HEK293 (cell line): Measurements from ENCODE around the gene TBCE.

Source experiments
- CTCF ChIA-PET: fragments of 350-600 bp; formaldehyde crosslinking; extraction: SDS; loops from one replicate; lab custom pipeline; 2021; ENCODE audit warnings: antibody characterized with exemption; lab: Yijun Ruan, JAX
- POLR2A ChIA-PET: fragments of 300-600 bp; formaldehyde crosslinking; extraction: SDS; loops from one replicate; lab custom pipeline; 2020; ENCODE audit warnings: antibody characterized with exemption, inconsistent platforms; lab: Yijun Ruan, JAX
- H3K27ac ChIP-seq: fragments of 200-500 bp; sonication (Bioruptor generic); 2 replicates; pipeline ENCODE4 v1.5.1; 2014; ENCODE audit warnings: low read depth, low read length, control low read depth, inconsistent platforms; ENCODE audit errors: extremely low read depth
- H3K36me3 ChIP-seq, 2 experiments: fragments of 200-500 bp in 1 of 2; sonication (Bioruptor generic) in 1 of 2; 1 replicate in 1 of 2; 2 replicates in 1 of 2; pipeline ENCODE4 v1.5.1; 2014 to 2017; ENCODE audit warnings: inconsistent platforms in 2 of 2, low read length in 2 of 2; ENCODE audit not compliant: control insufficient read depth in 2 of 2, insufficient read depth in 1 of 2
- H3K4me1 ChIP-seq: fragments of 200-500 bp; sonication (Bioruptor generic); 2 replicates; pipeline ENCODE4 v1.5.1; 2014; ENCODE audit warnings: mild to moderate bottlenecking, low read length, inconsistent platforms; ENCODE audit not compliant: control insufficient read depth, insufficient read depth
- H3K4me3 ChIP-seq: 2 replicates; pipeline ENCODE4 v1.5.1; 2011; ENCODE audit warnings: low read depth, mild to moderate bottlenecking, control low read depth, low read length, moderate library complexity
- H3K9me3 ChIP-seq: fragments of 200-500 bp; sonication (Bioruptor generic); 2 replicates; pipeline ENCODE4 v1.5.1; 2014; ENCODE audit warnings: low read depth, low read length, inconsistent platforms; ENCODE audit not compliant: control insufficient read depth, insufficient read depth
- AEBP2 ChIP-seq: fragments of 450-650 bp; formaldehyde crosslinking; IDR thresholded peaks from 2 replicates; pipeline ENCODE4 v1.5.1; 2016; ENCODE audit warnings: missing biosample characterization, missing genetic modification characterization, borderline replicate concordance
- BCL11A ChIP-seq: fragments of 450-650 bp; formaldehyde crosslinking; IDR thresholded peaks from 2 replicates; pipeline ENCODE4 v1.5.1; 2016; ENCODE audit warnings: low read depth, missing biosample characterization, missing genetic modification characterization
- BCL11B ChIP-seq: fragments of 450-650 bp; formaldehyde crosslinking; IDR thresholded peaks from 2 replicates; pipeline ENCODE4 v1.5.1; 2016; ENCODE audit warnings: low read depth, missing biosample characterization, missing genetic modification characterization
- HOXA7 ChIP-seq: sonication (generic); formaldehyde crosslinking; IDR thresholded peaks from 2 replicates; pipeline ENCODE4 v1.8.1; 2022; ENCODE audit warnings: missing genetic modification reagents, borderline replicate concordance
- KLF8 ChIP-seq: fragments of 450-650 bp; formaldehyde crosslinking; IDR thresholded peaks from 2 replicates; pipeline ENCODE4 v1.5.1; 2016; ENCODE audit warnings: missing biosample characterization, missing genetic modification characterization
- MEIS1 ChIP-seq: sonication (generic); formaldehyde crosslinking; IDR thresholded peaks from 2 replicates; pipeline ENCODE4 v1.8.1; 2022; ENCODE audit warnings: missing genetic modification reagents, mild to moderate bottlenecking, borderline replicate concordance
- ZNF10 ChIP-seq: fragments of 450-650 bp; formaldehyde crosslinking; IDR thresholded peaks from 2 replicates; pipeline ENCODE4 v1.5.1; 2017; ENCODE audit warnings: missing biosample characterization, missing genetic modification characterization
- ZNF138 ChIP-seq: fragments of 450-650 bp; formaldehyde crosslinking; IDR thresholded peaks from 2 replicates; pipeline ENCODE4 v1.5.1; 2016; ENCODE audit warnings: missing biosample characterization, missing genetic modification characterization, borderline replicate concordance
- ZNF214 ChIP-seq: fragments of 450-650 bp; formaldehyde crosslinking; IDR thresholded peaks from 2 replicates; pipeline ENCODE4 v1.5.1; 2017; ENCODE audit warnings: missing biosample characterization, mild to moderate bottlenecking, missing genetic modification characterization, borderline replicate concordance
- ZNF239 ChIP-seq: fragments of 450-650 bp; formaldehyde crosslinking; IDR thresholded peaks from 2 replicates; pipeline ENCODE4 v1.5.1; 2016; ENCODE audit warnings: missing biosample characterization, missing genetic modification characterization
- ZNF266 ChIP-seq: fragments of 450-650 bp; formaldehyde crosslinking; IDR thresholded peaks from 2 replicates; pipeline ENCODE4 v1.5.1; 2016; ENCODE audit warnings: missing biosample characterization, missing genetic modification characterization, low read depth
- ZNF398 ChIP-seq: fragments of 450-650 bp; formaldehyde crosslinking; IDR thresholded peaks from 2 replicates; pipeline ENCODE4 v1.5.1; 2017; ENCODE audit warnings: missing biosample characterization, missing genetic modification characterization
- ZNF426 ChIP-seq: fragments of 450-650 bp; formaldehyde crosslinking; IDR thresholded peaks from 2 replicates; pipeline ENCODE4 v1.5.1; 2017; ENCODE audit warnings: missing biosample characterization, missing genetic modification characterization, mild to moderate bottlenecking, inconsistent platforms, moderate library complexity
- ZNF449 ChIP-seq: fragments of 450-650 bp; formaldehyde crosslinking; IDR thresholded peaks from 2 replicates; pipeline ENCODE4 v1.5.1; 2017; ENCODE audit warnings: missing biosample characterization, mild to moderate bottlenecking, missing genetic modification characterization, moderate library complexity
- ZNF548 ChIP-seq: fragments of 450-650 bp; formaldehyde crosslinking; IDR thresholded peaks from 2 replicates; pipeline ENCODE4 v1.5.1; 2016; ENCODE audit warnings: missing biosample characterization, missing genetic modification characterization
- ZNF571 ChIP-seq: fragments of 450-650 bp; formaldehyde crosslinking; IDR thresholded peaks from 2 replicates; pipeline ENCODE4 v1.5.0; 2017; ENCODE audit warnings: missing biosample characterization, missing genetic modification characterization
- ZNF654 ChIP-seq: fragments of 450-650 bp; formaldehyde crosslinking; IDR thresholded peaks from 2 replicates; pipeline ENCODE4 v1.5.1; 2016; ENCODE audit warnings: low read depth, missing biosample characterization, missing genetic modification characterization
- TF ChIP-seq, protein P1 (sequence below): fragments of 450-650 bp; formaldehyde crosslinking; IDR thresholded peaks from 2 replicates; pipeline ENCODE4 v1.5.1; 2016; ENCODE audit warnings: missing biosample characterization, missing genetic modification characterization

TBCE gene

GRCh38 chr1:235411489-235412486 lies 44.6 kb downstream of the TBCE start (continued):
- TF ChIP-seq, protein P1, sequence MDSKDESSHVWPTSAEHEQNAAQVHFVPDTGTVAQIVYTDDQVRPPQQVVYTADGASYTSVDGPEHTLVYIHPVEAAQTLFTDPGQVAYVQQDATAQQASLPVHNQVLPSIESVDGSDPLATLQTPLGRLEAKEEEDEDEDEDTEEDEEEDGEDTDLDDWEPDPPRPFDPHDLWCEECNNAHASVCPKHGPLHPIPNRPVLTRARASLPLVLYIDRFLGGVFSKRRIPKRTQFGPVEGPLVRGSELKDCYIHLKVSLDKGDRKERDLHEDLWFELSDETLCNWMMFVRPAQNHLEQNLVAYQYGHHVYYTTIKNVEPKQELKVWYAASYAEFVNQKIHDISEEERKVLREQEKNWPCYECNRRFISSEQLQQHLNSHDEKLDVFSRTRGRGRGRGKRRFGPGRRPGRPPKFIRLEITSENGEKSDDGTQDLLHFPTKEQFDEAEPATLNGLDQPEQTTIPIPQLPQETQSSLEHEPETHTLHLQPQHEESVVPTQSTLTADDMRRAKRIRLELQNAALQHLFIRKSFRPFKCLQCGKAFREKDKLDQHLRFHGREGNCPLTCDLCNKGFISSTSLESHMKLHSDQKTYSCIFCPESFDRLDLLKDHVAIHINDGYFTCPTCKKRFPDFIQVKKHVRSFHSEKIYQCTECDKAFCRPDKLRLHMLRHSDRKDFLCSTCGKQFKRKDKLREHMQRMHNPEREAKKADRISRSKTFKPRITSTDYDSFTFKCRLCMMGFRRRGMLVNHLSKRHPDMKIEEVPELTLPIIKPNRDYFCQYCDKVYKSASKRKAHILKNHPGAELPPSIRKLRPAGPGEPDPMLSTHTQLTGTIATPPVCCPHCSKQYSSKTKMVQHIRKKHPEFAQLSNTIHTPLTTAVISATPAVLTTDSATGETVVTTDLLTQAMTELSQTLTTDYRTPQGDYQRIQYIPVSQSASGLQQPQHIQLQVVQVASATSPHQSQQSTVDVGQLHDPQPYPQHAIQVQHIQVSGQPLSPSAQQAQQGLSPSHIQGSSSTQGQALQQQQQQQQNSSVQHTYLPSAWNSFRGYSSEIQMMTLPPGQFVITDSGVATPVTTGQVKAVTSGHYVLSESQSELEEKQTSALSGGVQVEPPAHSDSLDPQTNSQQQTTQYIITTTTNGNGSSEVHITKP (tag by site-specific recombination) = 0 out of 2 replicates have a peak, but pooled peaks have one; percentile 5
- TF ChIP-seq ZNF449 (tag by site-specific recombination) = 0 out of 2 replicates have a peak, but pooled peaks have one; percentile 45
- TF ChIP-seq KLF8 (tag by site-specific recombination) = 0 out of 2 replicates have a peak, but pooled peaks have one; percentile 49
- no peak for TF ChIP-seq ZNF214 (tag by site-specific recombination)
- TF ChIP-seq ZNF654 = no peak
- peak; percentile 82 for TF ChIP-seq BCL11A (tag by site-specific recombination)
- peak; percentile 79 for TF ChIP-seq BCL11B (tag by site-specific recombination)

GRCh38 chr1:235415008-235415904 lies 48.0 kb downstream of the TBCE start:
- Histone ChIP-seq H3K27ac (no peak overlapping the region), H3K36me3 (peaks cover 13 to 31% of the 10 kb centered on the region in 2 experiments), H3K4me3 (no peak overlapping the region), H3K4me1 (no peaks in the 10 kb centered on the region; the same call in 1 of the 2 replicates), H3K9me3 (no peaks in the 10 kb centered on the region)
- ChIA-PET CTCF (interaction anchor here (0.5 to 3.7 kb wide), 61 partner anchors 9 to 1618 kb away, joined by 3 to 67 read pairs (median 5); partner anchors contain the start of genes ARID4B, GGPS1 and TBCE), POLR2A (interaction anchor here (0.5 to 2.0 kb wide), 4 partner anchors 45 to 89 kb away, joined by 4 to 6 read pairs (median 5); partner anchors contain the start of genes B3GALNT2, GGPS1 and TBCE)
- TF ChIP-seq ZNF571 = no peak
- TF ChIP-seq ZNF138 (tag by site-specific recombination) = no peak
- peak; percentile 53 for TF ChIP-seq ZNF654
- no peak for TF ChIP-seq ZNF398 (tag by site-specific recombination)
- no peak for TF ChIP-seq MEIS1 (CRISPR knock-in tag)
- TF ChIP-seq ZNF548 (tag by site-specific recombination) = no peak
- no peak for TF ChIP-seq AEBP2 (tag by site-specific recombination)
- no peak for TF ChIP-seq ZNF10 (tag by site-specific recombination)
- TF ChIP-seq, protein P1 (tag by site-specific recombination) = no peak
- TF ChIP-seq ZNF426 = no peak
- TF ChIP-seq ZNF266 (tag by site-specific recombination) = no peak
- no peak for TF ChIP-seq HOXA7 (CRISPR knock-in tag)
- TF ChIP-seq ZNF239 = no peak
